Activated CD4-positive, alpha-beta memory T cell treated with anti-CD3 and anti-CD28 coated beads for 36 hours (primary cell): ENCODE results near the gene KLC4. TPM values are rescaled to one million over a fixed set of nuclear protein-coding genes. Genes with fewer than 3 reads are reported as not detected.
"Not testable (repeated sequence)": the region's sequence is repeated elsewhere in the genome, so short reads cannot be mapped to it uniquely, and the experiment has no call there.

Experiments used
- CTCF ChIA-PET: fragments of 350-600 bp; sonication (Branson Sonifier 250); formaldehyde crosslinking; loops from one replicate; lab custom pipeline; 2021; ENCODE audit warnings: antibody characterized with exemption, inconsistent platforms; lab: Charles Lee
- POLR2A ChIA-PET: fragments of 350-600 bp; sonication (Branson Sonifier 250); formaldehyde crosslinking; loops from one replicate; lab custom pipeline; 2021; ENCODE audit warnings: antibody characterized with exemption; lab: Charles Lee
- DNase-seq: peaks from one replicate; pipeline ENCODE4 v3.0.0-alpha.2; 2020
- H3K27ac Mint-ChIP-seq: one replicate; pipeline ENCODE4 v1.8.0; 2021; ENCODE audit warnings: mixed read lengths
- H3K27me3 Mint-ChIP-seq: one replicate; pipeline ENCODE4 v1.8.0; 2021; ENCODE audit warnings: mixed read lengths
- H3K36me3 Mint-ChIP-seq: one replicate; pipeline ENCODE4 v1.8.0; 2021; ENCODE audit warnings: mixed read lengths
- H3K4me1 Mint-ChIP-seq: one replicate; pipeline ENCODE4 v1.8.0; 2021; ENCODE audit warnings: low read depth, mixed read lengths
- H3K4me3 Mint-ChIP-seq: one replicate; pipeline ENCODE4 v1.8.0; 2021; ENCODE audit warnings: mild to moderate bottlenecking, mixed read lengths
- H3K9me3 Mint-ChIP-seq: one replicate; pipeline ENCODE4 v1.8.0; 2021; ENCODE audit warnings: mixed read lengths
- intact Hi-C: fragments of 100-400 bp; cut with micrococcal nuclease; formaldehyde crosslinking; loops from one replicate; pipeline ENCODE4 v1.15.1; 2023
- total RNA-seq, 2 experiments: library from RNA; stranded (reverse); gene quantifications; one replicate each; pipeline ENCODE4 v1.2.3, GENCODE V29; 2021

KLC4 gene
- total RNA-seq, 2 experiments from 2014 or later, result 11.0 to 11.9 TPM

DNA sequence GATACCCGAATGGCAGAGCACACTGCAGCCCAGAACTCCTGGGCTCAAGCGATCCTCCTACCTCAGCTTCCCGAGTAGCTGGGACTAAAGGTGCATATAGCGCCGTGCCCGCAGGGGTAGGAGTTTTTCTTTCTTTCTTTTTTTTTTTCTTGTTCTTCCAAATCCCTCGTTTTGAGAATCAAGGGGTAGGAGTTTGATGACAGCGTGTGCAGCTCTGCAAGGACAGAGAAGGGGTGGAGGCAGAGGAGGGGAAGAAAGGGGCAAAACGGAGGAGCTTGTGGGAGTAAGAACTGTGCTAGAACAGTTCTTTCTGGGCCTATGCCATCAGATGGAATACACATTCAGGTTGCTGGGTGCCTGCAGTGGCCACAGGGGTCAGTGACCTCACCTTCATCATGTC, 22.7 kb upstream of the KLC4 start:
- ChIA-PET CTCF (no interaction called here), POLR2A (interaction anchor here (0.5 kb wide), 1 partner anchor 13 kb away, joined by 3 read pairs; no protein-coding TSS in a partner anchor)
- intact Hi-C loops, result no loop called here
- H3K4me3 Mint-ChIP-seq, result no peak overlapping the region
- H3K9me3 Mint-ChIP-seq, result no peaks in the 10 kb centered on the region
- DNase-seq, result no peak
- H3K4me1 Mint-ChIP-seq, result no peaks in the 10 kb centered on the region
- no peak overlapping the region for H3K27ac Mint-ChIP-seq
- peaks cover 34% of the 10 kb centered on the region for H3K36me3 Mint-ChIP-seq
- no peaks in the 10 kb centered on the region for H3K27me3 Mint-ChIP-seq

DNA sequence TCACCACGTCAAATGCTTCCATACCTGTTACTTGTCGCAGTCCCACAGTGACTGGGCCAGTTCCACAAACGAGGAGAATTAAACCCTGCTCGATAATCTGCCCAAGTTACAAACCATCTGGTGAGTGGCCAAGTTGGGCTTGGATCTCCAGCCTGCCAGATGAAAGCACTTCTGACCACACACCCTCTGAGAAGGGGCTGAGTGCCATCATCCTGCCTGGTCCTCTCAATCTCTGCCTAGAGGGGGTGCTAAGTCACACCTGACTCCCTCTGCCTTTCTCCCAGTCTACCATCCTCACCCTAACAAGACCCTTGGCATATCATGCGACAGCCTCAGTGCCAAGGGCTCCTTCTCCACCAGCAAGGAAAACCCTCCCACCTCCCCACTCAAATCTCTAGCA, 22.2 kb upstream of the KLC4 start:
- Mint-ChIP-seq H3K27me3 (no peaks in the 10 kb centered on the region), H3K9me3 (no peaks in the 10 kb centered on the region), H3K27ac (no peak overlapping the region), H3K4me1 (no peaks in the 10 kb centered on the region), H3K4me3 (no peak overlapping the region), H3K36me3 (peaks cover 32% of the 10 kb centered on the region)
- DNase-seq, result no peak
- POLR2A ChIA-PET, result interaction anchor here (0.5 kb wide), 1 partner anchor 14 kb away, joined by 3 read pairs; no protein-coding TSS in a partner anchor
- CTCF ChIA-PET, result no interaction called here
- intact Hi-C loops, result no loop called here

DNA sequence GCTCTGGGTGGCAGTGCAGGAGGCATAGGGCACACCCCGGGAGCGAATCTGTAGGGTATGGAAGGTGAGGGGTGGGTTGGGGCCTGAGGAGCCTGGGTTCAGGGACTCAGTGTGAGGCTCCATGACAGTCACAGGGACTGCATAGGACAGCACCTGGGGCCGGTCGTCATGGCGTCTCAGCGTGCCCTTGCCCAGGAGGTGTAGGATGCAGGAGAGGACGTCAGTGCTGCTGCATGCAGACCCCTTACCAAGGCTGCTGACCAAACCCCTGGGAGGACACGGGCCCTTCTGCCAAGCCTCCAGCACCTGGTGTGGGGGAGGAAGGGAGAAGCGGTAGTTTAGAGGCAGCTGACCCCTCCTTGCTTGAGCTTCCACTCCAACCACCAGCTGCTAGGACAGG, 21.7 kb upstream of the KLC4 start:
- Mint-ChIP-seq H3K4me3 (no peak overlapping the region), H3K27me3 (no peaks in the 10 kb centered on the region), H3K4me1 (no peaks in the 10 kb centered on the region), H3K27ac (no peak overlapping the region), H3K9me3 (no peaks in the 10 kb centered on the region), H3K36me3 (peaks cover 35% of the 10 kb centered on the region)
- ChIA-PET POLR2A (no interaction called here), CTCF (interaction anchor here (0.8 kb wide), 1 partner anchor 92 kb away, joined by 3 read pairs; no protein-coding TSS in a partner anchor)
- intact Hi-C loops, result no loop called here
- no peak for DNase-seq

DNA sequence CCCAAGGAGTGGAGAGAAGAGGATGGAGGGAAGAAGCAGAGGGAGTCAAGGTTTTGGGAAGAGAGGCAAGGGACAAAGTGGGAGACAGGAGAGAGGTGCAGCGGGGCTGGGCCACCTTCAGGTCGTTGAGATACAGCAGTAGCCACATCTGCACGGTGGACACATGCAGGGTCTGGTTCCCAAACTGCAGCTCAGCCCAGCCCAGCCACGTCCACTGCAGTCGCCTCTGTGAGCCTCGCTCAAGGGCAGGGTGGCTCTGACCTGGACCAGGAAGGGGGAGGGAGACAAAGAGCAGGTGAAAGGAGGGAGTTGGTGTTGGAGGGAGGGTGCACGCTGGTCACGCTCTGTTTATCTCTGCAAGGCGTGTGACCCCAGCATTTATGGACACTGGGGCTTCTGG, 20.7 kb upstream of the KLC4 start:
- no peaks in the 10 kb centered on the region for H3K9me3 Mint-ChIP-seq
- H3K36me3 Mint-ChIP-seq, result peaks cover 35% of the 10 kb centered on the region
- H3K27ac Mint-ChIP-seq, result no peak overlapping the region
- ChIA-PET POLR2A (no interaction called here), CTCF (interaction anchor here (0.8 kb wide), 1 partner anchor 91 kb away, joined by 3 read pairs; no protein-coding TSS in a partner anchor)
- no peak overlapping the region for H3K4me3 Mint-ChIP-seq
- intact Hi-C loops, result no loop called here
- no peak for DNase-seq
- no peaks in the 10 kb centered on the region for H3K4me1 Mint-ChIP-seq
- no peaks in the 10 kb centered on the region for H3K27me3 Mint-ChIP-seq

DNA sequence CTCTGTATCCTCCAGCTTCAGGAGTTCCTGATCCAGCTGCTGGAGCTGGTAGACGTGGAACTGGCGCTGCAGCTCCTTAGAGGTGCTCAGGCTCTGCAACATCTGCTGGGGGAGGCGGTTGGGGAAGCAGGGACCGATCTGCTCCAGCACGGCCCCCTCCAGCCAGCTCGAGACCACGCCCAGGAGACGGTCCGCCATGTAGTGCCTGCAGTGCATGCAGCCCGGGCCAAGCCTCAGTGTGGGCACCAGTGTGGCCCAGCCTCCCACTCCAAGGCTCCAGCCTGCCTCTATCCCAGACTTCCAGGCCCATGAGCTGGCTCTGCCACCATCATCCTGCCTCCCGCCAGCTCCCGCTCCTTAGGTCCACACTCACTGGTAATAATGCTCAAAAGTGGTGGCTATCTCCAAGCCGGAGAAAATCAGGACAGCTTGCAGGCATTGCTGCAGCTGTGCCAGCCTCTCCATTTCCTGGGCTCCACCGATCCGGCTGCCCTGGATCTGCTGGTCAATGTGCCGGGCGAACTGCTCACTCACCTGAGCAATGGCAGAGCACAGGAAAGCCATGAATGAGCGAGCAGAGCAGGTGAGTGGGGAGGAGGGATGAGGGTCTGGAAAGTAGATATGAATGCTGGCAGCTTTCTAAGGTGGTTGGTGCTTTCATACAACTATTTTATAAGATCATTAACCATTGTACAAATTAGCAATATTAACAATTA, 18.7 kb upstream of the KLC4 start:
- no peaks in the 10 kb centered on the region for H3K9me3 Mint-ChIP-seq
- no peak for DNase-seq
- no peaks in the 10 kb centered on the region for H3K4me1 Mint-ChIP-seq
- intact Hi-C loops, result no loop called here
- no peak overlapping the region for H3K27ac Mint-ChIP-seq
- ChIA-PET POLR2A (no interaction called here), CTCF (no interaction called here)
- H3K36me3 Mint-ChIP-seq, result peaks cover 37% of the 10 kb centered on the region
- no peaks in the 10 kb centered on the region for H3K27me3 Mint-ChIP-seq
- no peak overlapping the region for H3K4me3 Mint-ChIP-seq

DNA sequence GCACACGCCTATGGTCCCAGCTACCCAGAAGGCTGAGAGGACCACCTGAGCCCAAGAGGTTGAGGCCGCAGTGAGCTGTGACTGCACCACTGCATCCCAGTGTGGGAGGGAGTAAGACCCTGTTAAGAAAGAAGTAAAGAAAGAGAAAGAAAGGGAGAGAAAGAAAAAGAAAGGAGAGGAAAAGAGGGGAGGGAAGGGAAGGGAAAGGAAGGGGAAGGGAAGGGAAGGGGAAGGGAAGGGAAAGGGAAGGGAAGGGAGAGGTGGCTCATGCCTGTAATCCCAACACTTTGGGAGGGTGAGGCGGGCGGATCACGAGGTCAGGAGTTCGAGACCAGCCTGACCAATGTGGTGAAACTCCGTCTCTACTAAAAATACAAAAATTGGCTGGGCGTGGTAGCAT, 18.0 kb upstream of the KLC4 start:
- H3K4me3 Mint-ChIP-seq, H3K27ac Mint-ChIP-seq, DNase-seq, H3K9me3 Mint-ChIP-seq, intact Hi-C loops, H3K27me3 Mint-ChIP-seq, POLR2A ChIA-PET, H3K4me1 Mint-ChIP-seq, CTCF ChIA-PET: not testable (repeated sequence)
- peaks cover 40% of the 10 kb centered on the region for H3K36me3 Mint-ChIP-seq

DNA sequence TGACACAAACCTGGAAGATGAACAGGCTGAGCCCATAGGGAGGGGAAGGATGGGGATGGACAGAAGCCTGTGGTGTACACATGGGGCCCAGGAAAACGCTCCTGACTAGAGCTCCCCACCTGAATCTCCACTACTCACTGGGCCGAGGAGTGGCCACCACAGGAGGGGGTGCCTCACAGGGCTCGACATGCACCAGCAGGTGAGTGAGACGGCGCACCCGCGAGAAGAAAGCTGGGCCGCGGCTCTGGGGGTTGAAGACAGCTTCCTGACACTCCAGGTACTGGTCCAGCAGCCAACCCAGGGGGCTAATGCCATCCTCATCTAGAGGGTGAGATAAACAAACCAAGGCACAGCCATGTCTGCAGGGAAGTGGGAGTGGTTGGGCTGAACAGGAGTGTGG, 16.1 kb upstream of the KLC4 start:
- no peaks in the 10 kb centered on the region for H3K4me1 Mint-ChIP-seq
- POLR2A ChIA-PET, result interaction anchor here (0.8 kb wide), 1 partner anchor 13 kb away, joined by 3 read pairs; no protein-coding TSS in a partner anchor
- intact Hi-C loops, result no loop called here
- peaks cover 41% of the 10 kb centered on the region for H3K36me3 Mint-ChIP-seq
- no peak overlapping the region for H3K4me3 Mint-ChIP-seq
- H3K27me3 Mint-ChIP-seq, result no peaks in the 10 kb centered on the region
- DNase-seq, result no peak
- no peaks in the 10 kb centered on the region for H3K9me3 Mint-ChIP-seq
- CTCF ChIA-PET, result no interaction called here
- H3K27ac Mint-ChIP-seq, result no peak overlapping the region

DNA sequence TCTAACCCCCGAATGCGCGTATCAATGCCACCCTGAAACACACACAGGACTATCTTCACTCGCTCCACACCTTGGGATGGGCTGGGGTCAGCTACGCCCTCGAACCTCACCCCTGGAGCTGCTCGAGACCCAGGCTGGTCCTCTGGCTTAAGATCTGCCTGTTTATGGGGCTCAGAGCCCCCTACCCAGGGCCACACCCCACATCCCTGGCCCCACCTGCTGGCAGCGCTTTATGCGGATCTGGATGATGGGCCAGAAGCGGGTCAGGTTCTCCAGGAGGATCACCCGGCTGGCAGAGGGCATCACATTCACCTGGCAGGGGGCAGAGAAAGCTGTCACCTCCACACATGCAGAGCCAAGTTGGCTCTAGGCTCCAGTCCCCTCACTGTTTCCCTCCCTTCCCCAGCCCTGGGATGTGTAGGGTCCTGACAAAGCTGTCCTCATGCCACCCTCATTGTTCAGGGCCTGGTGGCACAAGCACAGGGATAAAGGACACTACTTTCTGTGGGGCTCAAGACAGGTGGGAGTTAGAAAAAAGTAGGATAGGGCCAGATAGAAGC, 14.0 kb upstream of the KLC4 start:
- ChIA-PET CTCF (interaction anchor here (0.6 to 1.0 kb wide), 3 partner anchors 19 to 98 kb away, joined by 3 to 4 read pairs (median 3); partner anchors contain the start of gene RRP36), POLR2A (no interaction called here)
- DNase-seq, result no peak
- peaks cover 44% of the 10 kb centered on the region for H3K36me3 Mint-ChIP-seq
- H3K27ac Mint-ChIP-seq, result no peak overlapping the region
- H3K9me3 Mint-ChIP-seq, result no peaks in the 10 kb centered on the region
- peaks cover under 1% of the 10 kb centered on the region for H3K4me1 Mint-ChIP-seq
- no peaks in the 10 kb centered on the region for H3K27me3 Mint-ChIP-seq
- no peak overlapping the region for H3K4me3 Mint-ChIP-seq
- intact Hi-C loops, result no loop called here

DNA sequence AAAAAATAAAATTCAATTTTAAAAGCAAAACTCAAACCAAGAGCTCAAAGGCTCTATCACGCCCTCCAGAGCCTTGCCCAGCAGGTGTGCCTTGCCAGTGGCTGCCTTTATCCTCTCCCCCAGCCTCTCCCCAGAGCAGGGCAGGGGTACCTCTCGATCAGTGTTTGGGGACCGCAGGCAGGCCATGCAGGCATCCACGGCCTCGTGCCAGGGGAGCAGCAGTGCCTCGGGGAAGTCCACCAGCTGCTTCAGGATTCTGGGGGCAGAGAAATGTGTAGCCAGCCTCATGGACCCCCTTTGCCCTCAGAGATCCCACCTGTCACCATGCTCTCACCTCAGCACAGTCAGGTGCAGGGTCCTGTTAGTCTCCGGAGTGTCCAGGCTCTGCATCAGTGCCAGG, 11.4 kb upstream of the KLC4 start:
- Mint-ChIP-seq H3K9me3 (no peaks in the 10 kb centered on the region), H3K4me1 (peaks cover 22% of the 10 kb centered on the region), H3K4me3 (no peak overlapping the region), H3K36me3 (peaks cover 43% of the 10 kb centered on the region), H3K27ac (no peak overlapping the region), H3K27me3 (no peaks in the 10 kb centered on the region)
- ChIA-PET POLR2A (no interaction called here), CTCF (interaction anchor here (1.2 kb wide), 1 partner anchor 96 kb away, joined by 3 read pairs; no protein-coding TSS in a partner anchor)
- DNase-seq, result no peak
- intact Hi-C loops, result no loop called here

DNA sequence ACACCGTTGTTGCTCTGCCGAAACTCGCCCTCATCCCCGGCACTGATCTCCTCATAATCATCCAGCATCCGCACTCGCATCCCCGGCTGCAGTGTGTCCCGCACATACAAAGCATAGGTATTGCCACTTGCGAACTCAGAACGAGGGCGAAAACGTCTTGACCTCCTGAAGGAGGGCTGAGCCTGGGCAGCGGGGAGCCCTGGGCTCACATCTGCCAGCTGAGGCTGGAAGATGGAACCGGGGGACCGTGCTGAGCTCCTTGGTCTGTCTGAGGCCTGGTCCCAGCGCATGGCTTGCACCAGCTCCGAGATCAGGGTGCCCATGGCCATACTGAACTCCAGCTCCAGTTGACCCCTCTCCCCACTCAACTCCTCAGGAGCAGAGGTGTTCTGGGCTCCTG, 8.4 kb upstream of the KLC4 start:
- CTCF ChIA-PET, result no interaction called here
- Mint-ChIP-seq H3K27me3 (no peaks in the 10 kb centered on the region), H3K4me3 (no peak overlapping the region), H3K36me3 (peaks cover 45% of the 10 kb centered on the region), H3K9me3 (no peaks in the 10 kb centered on the region), H3K4me1 (peaks cover 32% of the 10 kb centered on the region), H3K27ac (no peak overlapping the region)
- DNase-seq, result no peak
- intact Hi-C loops, result loop anchor here (10.0 kb wide), 1 partner anchor 276 kb away; no protein-coding TSS in a partner anchor
- POLR2A ChIA-PET, result interaction anchor here (0.5 to 0.9 kb wide), 2 partner anchors 8 to 420 kb away, joined by 3 read pairs; partner anchors contain the start of genes KLC4 and MRPL2

DNA sequence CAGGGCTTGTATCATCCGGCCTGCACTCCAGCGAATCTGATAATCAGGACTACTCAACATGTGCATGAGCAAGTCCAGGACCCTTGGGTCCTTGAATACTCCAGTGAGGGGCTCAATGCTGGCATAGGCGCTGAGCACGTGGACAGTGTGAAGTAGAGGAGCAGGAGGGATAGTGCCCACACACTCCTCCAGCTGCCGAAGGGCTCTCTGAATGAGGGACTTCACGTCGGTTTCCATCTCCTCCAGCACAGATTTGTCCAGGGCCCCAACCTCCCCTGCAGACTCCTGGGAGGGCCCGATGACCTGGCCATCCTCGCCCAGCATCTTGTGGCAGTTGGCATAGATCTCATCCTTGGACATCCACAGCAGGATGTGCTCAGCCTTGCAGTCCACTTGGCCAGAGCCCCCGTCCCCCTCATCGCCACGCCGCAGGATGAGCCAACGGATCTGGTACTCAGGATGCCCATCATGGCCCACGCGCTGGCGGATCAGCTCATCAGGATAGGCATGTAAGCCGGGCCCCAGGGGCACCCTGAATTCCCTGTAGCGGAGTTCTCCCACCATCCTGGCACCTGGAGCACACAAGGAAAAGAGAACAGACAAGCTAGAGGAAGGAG, 7.1 kb upstream of the KLC4 start:
- H3K27ac Mint-ChIP-seq, result peak overlapping the region; percentile 95
- peaks cover 32% of the 10 kb centered on the region for H3K4me1 Mint-ChIP-seq
- H3K9me3 Mint-ChIP-seq, result no peaks in the 10 kb centered on the region
- CTCF ChIA-PET, result interaction anchor here (1.5 kb wide), 1 partner anchor 91 kb away, joined by 6 read pairs; no protein-coding TSS in a partner anchor
- peaks cover 46% of the 10 kb centered on the region for H3K36me3 Mint-ChIP-seq
- H3K4me3 Mint-ChIP-seq, result peak overlapping the region; percentile 98
- POLR2A ChIA-PET, result interaction anchor here (2.0 kb wide), 1 partner anchor 31 kb away, joined by 8 read pairs; the partner anchor contains the start of gene RRP36
- H3K27me3 Mint-ChIP-seq, result no peaks in the 10 kb centered on the region
- intact Hi-C loops, result loop anchor here (2.0 to 10.0 kb wide), 2 partner anchors 68 to 278 kb away; partner anchors contain the start of gene PPP2R5D
- no peak for DNase-seq
